Keratinocyte (primary cell): ENCODE results near the gene TMEM147.
A peak's percentile ranks its signal among the peaks of the same experiment; 100 is the strongest.

Source experiments
- EZH2 ChIP-seq: IDR thresholded peaks from one replicate; pipeline ENCODE4 v1.6.1; 2012; ENCODE audit warnings: inconsistent platforms, mild to moderate bottlenecking, low read length, moderate library complexity
- TF ChIP-seq, protein P1 (sequence below), 3 experiments: IDR thresholded peaks in 1 of 3; conservative IDR thresholded peaks in 1 of 3; optimal IDR thresholded peaks in 1 of 3; 2 replicates in 2 of 3; 3 replicates in 1 of 3; pipeline versions ENCODE3 to v1.5.1; 2011; ENCODE audit warnings: low read length in 3 of 3, mild to moderate bottlenecking in 3 of 3, moderate library complexity in 2 of 3, control low read depth in 1 of 3, inconsistent platforms in 1 of 3; ENCODE audit not compliant: insufficient read depth in 2 of 3; ENCODE audit errors: extremely low read depth in 1 of 3

DNA sequence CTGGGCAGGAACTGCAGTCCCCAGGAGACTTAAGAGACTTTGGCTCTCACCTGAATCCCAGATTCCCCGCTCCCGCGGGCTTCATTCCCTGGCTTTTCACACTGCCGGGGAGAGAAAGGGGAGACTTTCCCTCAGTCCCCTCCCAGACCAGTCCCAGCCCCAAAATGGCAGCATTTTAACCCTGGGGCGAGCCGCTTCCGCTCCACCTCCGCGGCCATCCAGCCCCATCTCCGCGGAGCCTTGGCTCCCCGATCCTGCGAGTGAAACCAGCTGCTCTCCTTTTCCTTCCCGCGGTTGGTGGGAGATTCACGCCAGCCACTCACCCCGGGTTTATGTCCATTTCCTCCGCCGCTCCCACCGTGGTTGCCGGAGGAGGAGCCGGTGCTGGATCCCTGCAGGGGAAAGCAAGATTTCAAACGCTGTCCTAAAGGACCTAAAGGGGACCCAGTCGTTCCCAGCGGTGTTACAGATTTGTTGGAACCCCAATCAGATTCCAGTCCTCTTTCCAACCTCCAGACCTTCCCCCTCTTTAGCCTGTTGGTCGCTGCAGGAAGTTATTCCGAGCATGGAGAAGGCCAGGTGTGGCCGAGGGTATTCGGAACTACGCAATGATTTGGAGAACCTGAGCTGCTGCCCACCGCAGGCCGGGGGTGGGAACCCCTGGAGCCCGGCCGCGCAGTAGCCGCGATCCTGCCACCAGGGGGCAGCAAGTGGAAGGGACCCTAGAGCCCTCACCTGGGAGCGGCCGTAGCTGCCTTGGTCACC is 35.4 kb upstream of the TMEM147 start:
- TF ChIP-seq, protein P1, sequence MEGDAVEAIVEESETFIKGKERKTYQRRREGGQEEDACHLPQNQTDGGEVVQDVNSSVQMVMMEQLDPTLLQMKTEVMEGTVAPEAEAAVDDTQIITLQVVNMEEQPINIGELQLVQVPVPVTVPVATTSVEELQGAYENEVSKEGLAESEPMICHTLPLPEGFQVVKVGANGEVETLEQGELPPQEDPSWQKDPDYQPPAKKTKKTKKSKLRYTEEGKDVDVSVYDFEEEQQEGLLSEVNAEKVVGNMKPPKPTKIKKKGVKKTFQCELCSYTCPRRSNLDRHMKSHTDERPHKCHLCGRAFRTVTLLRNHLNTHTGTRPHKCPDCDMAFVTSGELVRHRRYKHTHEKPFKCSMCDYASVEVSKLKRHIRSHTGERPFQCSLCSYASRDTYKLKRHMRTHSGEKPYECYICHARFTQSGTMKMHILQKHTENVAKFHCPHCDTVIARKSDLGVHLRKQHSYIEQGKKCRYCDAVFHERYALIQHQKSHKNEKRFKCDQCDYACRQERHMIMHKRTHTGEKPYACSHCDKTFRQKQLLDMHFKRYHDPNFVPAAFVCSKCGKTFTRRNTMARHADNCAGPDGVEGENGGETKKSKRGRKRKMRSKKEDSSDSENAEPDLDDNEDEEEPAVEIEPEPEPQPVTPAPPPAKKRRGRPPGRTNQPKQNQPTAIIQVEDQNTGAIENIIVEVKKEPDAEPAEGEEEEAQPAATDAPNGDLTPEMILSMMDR (optimal IDR thresholded peaks at IDR 0.05 in 1 of 3, IDR thresholded peaks at IDR 0.05 in 1 of 3, conservative IDR thresholded peaks at IDR 0.05 in 1 of 3; ENCODE audit: extremely low read depth in 1 of 3, insufficient read depth in 2 of 3, low read length in 3 of 3), result peak; percentile 92 to 97 (median 95)
- no peak for TF ChIP-seq EZH2
